LNCaP clone FGC (cell line): Measurements from ENCODE around the gene PAK5.

ENCODE experiments used
- DNase-seq: peaks from one replicate; pipeline ENCODE4 v3.0.0-alpha.2; 2011; ENCODE audit warnings: low read depth
- H3K4me3 ChIP-seq: 2 replicates; pipeline ENCODE4 v1.5.1; 2011; ENCODE audit warnings: mild to moderate bottlenecking, low read depth, low read length, control low read depth
- TF ChIP-seq, protein P1 (sequence below): IDR thresholded peaks from 2 replicates; pipeline ENCODE4 v1.5.1; 2012; ENCODE audit warnings: mild to moderate bottlenecking; ENCODE audit not compliant: control insufficient read depth, insufficient read depth; ENCODE audit errors: extremely low read depth

The PAK5 gene

GRCh38 chr20:9741996-9742395 lies 96.9 kb downstream of the PAK5 start:
- no peak for DNase-seq
- no peak overlapping the region for H3K4me3 ChIP-seq
- TF ChIP-seq, protein P1, sequence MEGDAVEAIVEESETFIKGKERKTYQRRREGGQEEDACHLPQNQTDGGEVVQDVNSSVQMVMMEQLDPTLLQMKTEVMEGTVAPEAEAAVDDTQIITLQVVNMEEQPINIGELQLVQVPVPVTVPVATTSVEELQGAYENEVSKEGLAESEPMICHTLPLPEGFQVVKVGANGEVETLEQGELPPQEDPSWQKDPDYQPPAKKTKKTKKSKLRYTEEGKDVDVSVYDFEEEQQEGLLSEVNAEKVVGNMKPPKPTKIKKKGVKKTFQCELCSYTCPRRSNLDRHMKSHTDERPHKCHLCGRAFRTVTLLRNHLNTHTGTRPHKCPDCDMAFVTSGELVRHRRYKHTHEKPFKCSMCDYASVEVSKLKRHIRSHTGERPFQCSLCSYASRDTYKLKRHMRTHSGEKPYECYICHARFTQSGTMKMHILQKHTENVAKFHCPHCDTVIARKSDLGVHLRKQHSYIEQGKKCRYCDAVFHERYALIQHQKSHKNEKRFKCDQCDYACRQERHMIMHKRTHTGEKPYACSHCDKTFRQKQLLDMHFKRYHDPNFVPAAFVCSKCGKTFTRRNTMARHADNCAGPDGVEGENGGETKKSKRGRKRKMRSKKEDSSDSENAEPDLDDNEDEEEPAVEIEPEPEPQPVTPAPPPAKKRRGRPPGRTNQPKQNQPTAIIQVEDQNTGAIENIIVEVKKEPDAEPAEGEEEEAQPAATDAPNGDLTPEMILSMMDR: no peak

DNA sequence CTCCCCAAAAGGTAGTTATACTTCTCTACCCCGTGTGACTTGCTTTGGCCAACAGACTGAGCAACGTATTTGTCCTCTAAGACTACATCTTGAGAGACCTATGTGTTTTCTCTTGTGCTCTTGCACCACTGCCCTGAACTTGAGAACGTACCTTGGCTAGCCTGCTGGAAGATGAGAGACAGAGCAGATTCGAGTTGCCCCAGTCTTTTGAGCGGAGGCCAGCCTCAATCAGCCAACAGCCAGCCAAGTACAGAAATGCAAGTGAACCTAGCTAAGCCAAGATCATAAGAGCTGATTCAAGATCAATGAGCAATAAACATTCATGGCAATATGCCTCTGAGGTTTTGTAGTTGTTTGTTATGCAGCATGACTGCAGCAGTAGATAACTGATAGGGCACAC lies 98.4 kb downstream of the PAK5 start:
- DNase-seq: no peak
- TF ChIP-seq, protein P1: no peak
- no peak overlapping the region for H3K4me3 ChIP-seq

DNA sequence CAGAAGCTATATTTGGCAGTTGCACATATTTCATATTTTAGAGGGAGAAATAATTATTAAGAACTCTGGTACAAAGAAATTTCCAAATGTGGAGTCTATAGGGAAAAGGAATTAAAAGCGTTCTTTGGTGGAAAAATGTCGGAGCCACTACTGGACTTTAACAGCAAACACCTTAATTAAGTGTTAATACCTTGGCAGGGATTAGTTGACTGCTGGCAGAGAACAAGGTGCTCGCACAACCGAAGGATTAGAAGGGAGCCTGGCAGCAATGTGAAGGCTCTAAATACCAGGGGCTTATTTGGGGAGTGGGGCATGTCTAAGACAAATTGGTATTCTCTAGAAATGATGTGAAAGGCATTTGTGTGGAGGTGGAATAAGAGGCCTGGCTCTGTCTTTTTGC lies 98.9 kb downstream of the PAK5 start:
- no peak overlapping the region for H3K4me3 ChIP-seq
- no peak for DNase-seq
- TF ChIP-seq, protein P1: no peak

DNA sequence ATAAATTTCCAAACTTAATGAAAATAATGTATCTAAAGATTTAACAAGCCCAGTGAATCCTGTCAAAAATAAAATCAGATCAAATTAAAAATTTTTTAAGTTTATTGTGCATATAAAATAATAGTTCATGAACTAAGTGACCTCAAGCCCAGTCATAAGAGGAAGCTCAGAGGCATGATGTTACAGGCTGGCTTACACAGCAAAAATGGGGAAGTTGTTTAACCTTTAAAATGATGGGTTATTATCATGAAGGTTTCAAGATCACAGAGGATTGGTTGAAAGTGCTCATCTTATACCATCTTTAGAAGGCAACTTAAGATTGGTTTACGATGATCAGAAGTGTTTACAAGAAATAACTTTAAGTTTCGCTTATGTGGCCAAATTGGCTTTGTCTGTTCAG lies 102.5 kb downstream of the PAK5 start:
- no peak for DNase-seq
- TF ChIP-seq, protein P1: no peak
- no peak overlapping the region for H3K4me3 ChIP-seq

- no peak overlapping the region for H3K4me3 ChIP-seq
- no peak for DNase-seq
- TF ChIP-seq, protein P1: no peak
Observed at GRCh38 chr20:9723501-9724202, 115.2 kb downstream of the PAK5 start.

- no peak overlapping the region for H3K4me3 ChIP-seq
- DNase-seq: no peak
- TF ChIP-seq, protein P1: no peak
Observed at GRCh38 chr20:9711872-9712271, 127.0 kb downstream of the PAK5 start.

GRCh38 chr20:9710685-9711084 lies 128.2 kb downstream of the PAK5 start:
- DNase-seq: no peak
- no peak overlapping the region for H3K4me3 ChIP-seq
- TF ChIP-seq, protein P1: no peak
